ENCODE data around the gene SEZ6. TPM values are rescaled to one million over a fixed set of nuclear protein-coding genes. Genes with fewer than 3 reads are reported as not detected.

The SEZ6 gene
- total and polyA plus RNA-seq, 2 donors (not counting 1 experiment from before 2014, with no cell fraction given), result not detected

DNA sequence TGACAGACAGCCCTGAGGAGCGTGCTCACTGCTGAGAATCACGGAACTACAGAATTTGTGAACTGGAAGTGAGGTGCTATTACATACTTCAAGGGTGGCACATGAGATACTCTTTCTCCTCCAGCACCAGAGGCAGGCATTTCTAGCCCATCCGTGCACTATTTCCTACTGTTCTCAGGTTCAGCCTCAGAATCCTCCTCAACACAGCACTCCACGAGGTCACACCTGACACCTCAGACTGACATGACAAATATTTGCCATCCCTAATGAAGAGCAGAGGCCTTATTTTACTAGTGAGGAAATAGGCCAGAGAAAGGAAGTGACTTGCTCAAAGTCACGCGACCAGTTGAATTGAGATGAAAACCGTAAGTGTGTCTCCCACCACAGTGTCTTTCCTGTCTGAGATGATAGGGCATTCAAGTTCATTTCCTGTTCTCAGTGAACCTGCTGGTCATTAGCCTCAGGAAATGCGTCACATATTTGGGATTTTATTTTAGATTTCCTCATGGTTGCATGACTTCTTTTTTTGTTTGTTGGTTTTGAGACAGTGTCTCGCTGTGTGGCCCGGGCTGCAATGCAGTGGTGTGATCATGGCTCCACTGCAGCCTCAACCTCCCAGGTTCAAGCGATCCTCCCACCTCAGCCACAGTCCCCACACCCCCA is 23.6 kb downstream of the SEZ6 start:
- no peaks in the 10 kb centered on the region for H3K79me2 ChIP-seq (ENCODE audit: control insufficient read depth, insufficient read depth, low read length)
- peak overlapping the region; percentile 29 for H3K4me2 ChIP-seq (replicated peaks; ENCODE audit: low read depth, low read length, poor library complexity, severe bottlenecking)
- peak; percentile 81 for ATAC-seq (ENCODE audit: low read depth)
- H3K36me3 ChIP-seq (replicated peaks in 1 of 2; ENCODE audit: control extremely low read depth in 1 of 2, control insufficient read depth in 1 of 2, extremely low read depth in 1 of 2, insufficient read depth in 2 of 2, low read length in 1 of 2), result no peaks in the 10 kb centered on the region
- H3K9me3 Mint-ChIP-seq (ENCODE audit: insufficient read depth), result no peaks in the 10 kb centered on the region
- no peak overlapping the region for H3K4me3 ChIP-seq (ENCODE audit: control extremely low read depth in 1 of 5, extremely low read depth in 1 of 5, insufficient read depth in 1 of 5, low read depth in 2 of 5, low read length in 4 of 5)
- H3K4me3 Mint-ChIP-seq, result peak overlapping the region; percentile 67
- H3K9me3 ChIP-seq (ENCODE audit: control extremely low read depth in 1 of 3, control insufficient read depth in 2 of 3, insufficient read depth in 1 of 3, low read length in 2 of 3), result peaks cover 0 to 12% (median 0%) of the 10 kb centered on the region in 3 donors
- no peaks in the 10 kb centered on the region for H3K27me3 ChIP-seq (replicated peaks in 1 of 4; ENCODE audit: control extremely low read depth in 1 of 4, control insufficient read depth in 3 of 4, insufficient read depth in 4 of 4, low read length in 3 of 4)
- H4K20me1 ChIP-seq (ENCODE audit: control insufficient read depth, insufficient read depth, low read length, poor library complexity, severe bottlenecking), result no peaks in the 10 kb centered on the region
- peak overlapping the region; percentile 91 for H3K27ac Mint-ChIP-seq
- peak; percentile 88 for DNase-seq
- ChIA-PET CTCF (interaction anchor here (1.2 to 2.2 kb wide), 5 partner anchors 16 to 135 kb away, joined by 4 to 13 read pairs (median 5); no protein-coding TSS in a partner anchor), POLR2A (no interaction called here)
- H3K4me1 Mint-ChIP-seq, result peaks cover 18% of the 10 kb centered on the region
- peak overlapping the region; percentile 58 to 79 for H3K27ac ChIP-seq (ENCODE audit: low read length in 2 of 2)
- H3K9ac ChIP-seq (ENCODE audit: low read length), result no peak overlapping the region
- no peak for TF ChIP-seq EZH2 (IDR thresholded peaks at IDR 0.05; ENCODE audit: borderline replicate concordance, insufficient read depth, low read depth, low read length, poor library complexity, severe bottlenecking)
- TF ChIP-seq, protein P1, sequence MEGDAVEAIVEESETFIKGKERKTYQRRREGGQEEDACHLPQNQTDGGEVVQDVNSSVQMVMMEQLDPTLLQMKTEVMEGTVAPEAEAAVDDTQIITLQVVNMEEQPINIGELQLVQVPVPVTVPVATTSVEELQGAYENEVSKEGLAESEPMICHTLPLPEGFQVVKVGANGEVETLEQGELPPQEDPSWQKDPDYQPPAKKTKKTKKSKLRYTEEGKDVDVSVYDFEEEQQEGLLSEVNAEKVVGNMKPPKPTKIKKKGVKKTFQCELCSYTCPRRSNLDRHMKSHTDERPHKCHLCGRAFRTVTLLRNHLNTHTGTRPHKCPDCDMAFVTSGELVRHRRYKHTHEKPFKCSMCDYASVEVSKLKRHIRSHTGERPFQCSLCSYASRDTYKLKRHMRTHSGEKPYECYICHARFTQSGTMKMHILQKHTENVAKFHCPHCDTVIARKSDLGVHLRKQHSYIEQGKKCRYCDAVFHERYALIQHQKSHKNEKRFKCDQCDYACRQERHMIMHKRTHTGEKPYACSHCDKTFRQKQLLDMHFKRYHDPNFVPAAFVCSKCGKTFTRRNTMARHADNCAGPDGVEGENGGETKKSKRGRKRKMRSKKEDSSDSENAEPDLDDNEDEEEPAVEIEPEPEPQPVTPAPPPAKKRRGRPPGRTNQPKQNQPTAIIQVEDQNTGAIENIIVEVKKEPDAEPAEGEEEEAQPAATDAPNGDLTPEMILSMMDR (IDR thresholded peaks at IDR 0.05), result no peak
- intact Hi-C loops (cut with micrococcal nuclease), result loop anchor here (1.0 kb wide), 1 partner anchor 30 kb away; no protein-coding TSS in a partner anchor
- H3K4me1 ChIP-seq (ENCODE audit: control insufficient read depth in 2 of 2, insufficient read depth in 2 of 2, low read length in 2 of 2), result peaks cover 16 to 21% of the 10 kb centered on the region in 2 donors
- H3K27me3 Mint-ChIP-seq, result peaks cover 9% of the 10 kb centered on the region
- 31% methylated on average over 6 of the region's 11 CpGs for WGBS (ENCODE audit: insufficient coverage)
- H2AFZ ChIP-seq (ENCODE audit: insufficient read depth, low read depth, low read length, poor library complexity, severe bottlenecking), result peak overlapping the region; percentile 36

DNA sequence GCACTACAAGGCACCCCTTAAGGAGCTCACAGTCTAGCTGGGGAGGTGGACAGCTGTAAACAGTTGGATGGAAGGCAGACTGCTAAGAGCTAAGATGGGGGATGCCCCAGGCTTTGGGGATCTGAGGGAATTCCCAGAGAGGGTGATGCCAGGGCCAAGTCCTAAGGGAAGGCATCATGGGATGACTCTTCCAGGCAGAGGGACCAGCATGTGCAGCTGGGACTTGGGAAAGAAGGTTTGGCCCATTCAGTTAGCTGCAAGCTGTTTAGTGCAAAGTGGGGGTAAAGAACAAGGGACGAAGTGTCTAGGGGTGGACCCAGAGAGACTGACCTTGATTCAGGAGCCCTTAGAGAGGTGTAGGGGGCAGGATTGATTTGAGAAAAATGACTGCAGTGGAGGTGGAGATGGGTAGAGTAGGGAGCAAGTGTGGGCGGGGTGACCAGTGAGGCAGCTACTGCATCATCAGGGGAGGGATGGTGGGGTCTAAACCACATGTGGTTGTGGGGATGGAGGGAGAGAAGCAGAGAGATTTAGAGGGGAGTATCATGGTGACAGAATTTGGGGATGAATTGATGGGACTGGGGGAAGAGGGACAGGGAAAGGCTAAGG is 27.4 kb downstream of the SEZ6 start:
- no peaks in the 10 kb centered on the region for H3K27me3 ChIP-seq (replicated peaks in 1 of 4; ENCODE audit: control extremely low read depth in 1 of 4, control insufficient read depth in 3 of 4, insufficient read depth in 4 of 4, low read length in 3 of 4)
- no peak overlapping the region for H3K4me2 ChIP-seq (replicated peaks; ENCODE audit: low read depth, low read length, poor library complexity, severe bottlenecking)
- H3K4me3 ChIP-seq (ENCODE audit: control extremely low read depth in 1 of 5, extremely low read depth in 1 of 5, insufficient read depth in 1 of 5, low read depth in 2 of 5, low read length in 4 of 5), result no peak overlapping the region
- no peaks in the 10 kb centered on the region for H4K20me1 ChIP-seq (ENCODE audit: control insufficient read depth, insufficient read depth, low read length, poor library complexity, severe bottlenecking)
- no peak for ATAC-seq (ENCODE audit: low read depth)
- CTCF ChIA-PET, result interaction anchor here (1.2 to 1.6 kb wide), 2 partner anchors 11 to 13 kb away, joined by 4 to 7 read pairs; no protein-coding TSS in a partner anchor
- peaks cover 0 to 12% (median 0%) of the 10 kb centered on the region in 3 donors for H3K9me3 ChIP-seq (ENCODE audit: control extremely low read depth in 1 of 3, control insufficient read depth in 2 of 3, insufficient read depth in 1 of 3, low read length in 2 of 3)
- TF ChIP-seq, protein P1 (IDR thresholded peaks at IDR 0.05), result no peak
- TF ChIP-seq EZH2 (IDR thresholded peaks at IDR 0.05; ENCODE audit: borderline replicate concordance, insufficient read depth, low read depth, low read length, poor library complexity, severe bottlenecking), result no peak
- no peaks in the 10 kb centered on the region for H3K79me2 ChIP-seq (ENCODE audit: control insufficient read depth, insufficient read depth, low read length)
- peaks cover 16 to 19% of the 10 kb centered on the region in 2 donors for H3K4me1 ChIP-seq (ENCODE audit: control insufficient read depth in 2 of 2, insufficient read depth in 2 of 2, low read length in 2 of 2)
- no peak overlapping the region for H3K9ac ChIP-seq (ENCODE audit: low read length)
- Mint-ChIP-seq H3K27ac (peak overlapping the region; percentile 34), H3K4me3 (no peak overlapping the region), H3K9me3 (ENCODE audit: insufficient read depth) (no peaks in the 10 kb centered on the region), H3K4me1 (peaks cover 15% of the 10 kb centered on the region), H3K27me3 (peaks cover 10% of the 10 kb centered on the region)
- POLR2A ChIA-PET, result no interaction called here
- WGBS (ENCODE audit: insufficient coverage), result 97% methylated on average over 2 of the region's 2 CpGs
- H3K27ac ChIP-seq (ENCODE audit: low read length in 2 of 2), result no peak overlapping the region
- intact Hi-C loops (cut with micrococcal nuclease), result no loop called here
- H2AFZ ChIP-seq (ENCODE audit: insufficient read depth, low read depth, low read length, poor library complexity, severe bottlenecking), result no peak overlapping the region
- no peak for DNase-seq
- no peaks in the 10 kb centered on the region for H3K36me3 ChIP-seq (replicated peaks in 1 of 2; ENCODE audit: control extremely low read depth in 1 of 2, control insufficient read depth in 1 of 2, extremely low read depth in 1 of 2, insufficient read depth in 2 of 2, low read length in 1 of 2)
